M059J (cell line): ENCODE data around the gene S1PR3. TPM values are rescaled to one million over a fixed set of nuclear protein-coding genes. Genes with fewer than 3 reads are reported as not detected.

Experiments
- DNase-seq: peaks from one replicate; pipeline ENCODE4 v3.0.0-alpha.2; 2012; ENCODE audit warnings: low read depth
- total RNA-seq: library from RNA; depleted of rRNA; stranded (reverse); fragments of >200 nt; shearing (Covaris generic); gene quantifications from 2 replicates; pipeline ENCODE4 v1.2.3, GENCODE V29; 2014

Gene S1PR3
- total RNA-seq, 1 experiment from 2014 or later = 20.5 TPM

DNA sequence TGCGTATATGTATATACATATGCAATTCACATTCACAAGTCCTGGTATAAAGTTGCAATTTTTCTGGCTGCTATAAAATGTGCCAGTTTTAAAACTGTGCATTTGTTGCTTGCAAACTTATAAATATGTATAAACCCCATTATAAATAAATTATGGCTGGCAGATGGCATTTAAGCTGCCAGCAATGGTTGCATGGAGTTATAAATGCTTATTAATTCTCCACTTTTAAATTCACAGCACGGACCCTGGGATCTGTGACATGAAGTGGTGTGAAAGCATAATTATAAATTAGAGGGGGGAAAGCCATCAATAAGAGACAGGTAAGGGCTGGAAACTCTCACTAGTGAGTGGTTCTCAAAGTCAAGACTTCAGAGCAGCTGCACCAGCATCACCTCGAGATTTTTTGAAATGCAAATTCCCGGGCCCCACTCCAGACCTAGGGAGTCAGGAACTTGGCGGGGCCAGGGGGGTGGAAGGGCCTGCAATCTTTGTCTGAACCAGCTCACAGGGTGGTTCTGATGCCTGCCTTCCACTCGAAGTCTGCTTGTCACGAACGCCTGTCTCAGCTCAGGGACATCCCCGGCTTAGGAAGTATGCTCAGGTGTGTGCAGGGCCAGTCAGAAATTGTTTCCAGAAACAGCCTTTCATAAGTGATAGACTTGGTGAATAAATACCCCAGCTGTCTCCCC, 16.9 kb downstream of the S1PR3 start:
- no peak for DNase-seq

DNA sequence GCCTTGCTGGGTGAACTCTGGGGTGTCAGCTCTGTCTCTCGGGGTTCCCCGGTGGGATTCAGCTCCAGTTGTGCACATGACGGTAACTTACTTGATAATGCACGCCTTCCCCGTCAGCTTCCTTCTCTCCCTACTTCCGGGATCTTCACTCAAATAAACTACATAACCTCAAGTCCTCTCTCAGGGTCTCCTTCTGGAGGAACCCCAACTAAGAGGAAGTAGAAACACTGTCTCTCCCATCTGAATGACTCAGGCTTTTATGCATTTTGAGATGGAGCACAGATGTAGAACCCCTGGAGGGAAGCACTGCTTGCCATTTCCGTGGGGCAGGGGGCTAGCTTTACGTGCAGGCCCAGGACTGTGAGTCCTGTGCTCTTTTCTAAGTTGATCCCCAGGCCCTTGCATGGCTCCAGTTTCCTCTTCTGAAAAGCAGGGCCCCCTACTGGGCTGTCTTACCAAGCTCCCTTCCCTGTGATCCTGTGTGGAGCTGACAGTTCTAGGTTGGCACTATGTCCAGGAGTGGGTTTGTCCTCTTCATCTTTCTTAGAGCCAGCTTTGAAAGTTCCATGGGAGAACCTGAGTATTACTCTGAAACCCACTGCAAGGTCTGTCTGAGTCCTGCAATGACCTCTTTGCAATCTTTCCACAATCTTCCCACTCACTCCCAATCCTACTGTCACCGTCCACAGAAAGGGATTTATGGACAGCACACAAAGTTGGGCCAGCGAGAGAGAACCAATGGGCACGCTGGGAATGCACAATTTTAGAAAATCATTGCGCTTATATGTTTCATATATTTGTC, 17.7 kb downstream of the S1PR3 start:
- no peak for DNase-seq

DNA sequence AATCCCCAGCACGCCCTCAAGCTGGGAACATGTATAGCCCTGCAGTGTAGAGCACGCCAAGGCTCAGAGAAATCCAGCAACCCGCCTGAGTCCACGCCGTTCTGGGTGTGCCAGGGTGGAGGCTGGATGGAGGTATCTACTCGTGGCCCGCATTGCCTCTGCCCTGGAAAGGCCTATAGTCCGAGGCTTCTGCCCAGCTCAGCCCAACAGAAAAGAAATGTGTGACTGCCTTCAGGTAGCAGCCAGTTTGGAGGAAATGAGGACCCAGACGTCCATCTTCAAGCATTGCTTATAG, 18.2 kb downstream of the S1PR3 start:
- DNase-seq = no peak

DNA sequence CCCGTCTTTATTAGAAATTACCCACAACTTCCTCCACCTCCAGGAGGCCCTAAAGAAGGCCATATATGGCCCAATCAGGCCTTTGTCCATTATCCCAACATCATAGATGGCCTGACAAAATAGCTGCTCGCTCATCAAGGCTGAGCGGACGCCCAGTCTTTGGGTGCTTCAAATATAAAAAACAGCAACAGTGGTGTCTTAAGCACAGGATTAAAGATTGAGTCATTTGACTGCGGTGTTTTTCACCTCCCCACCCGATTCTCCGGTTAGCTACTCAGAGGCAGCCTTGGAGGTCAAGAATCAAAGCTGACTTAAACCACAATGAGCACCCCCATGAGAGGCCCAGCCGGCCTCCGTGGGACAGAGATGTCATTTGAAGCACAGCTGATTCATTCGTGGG, 18.8 kb downstream of the S1PR3 start:
- no peak for DNase-seq

DNA sequence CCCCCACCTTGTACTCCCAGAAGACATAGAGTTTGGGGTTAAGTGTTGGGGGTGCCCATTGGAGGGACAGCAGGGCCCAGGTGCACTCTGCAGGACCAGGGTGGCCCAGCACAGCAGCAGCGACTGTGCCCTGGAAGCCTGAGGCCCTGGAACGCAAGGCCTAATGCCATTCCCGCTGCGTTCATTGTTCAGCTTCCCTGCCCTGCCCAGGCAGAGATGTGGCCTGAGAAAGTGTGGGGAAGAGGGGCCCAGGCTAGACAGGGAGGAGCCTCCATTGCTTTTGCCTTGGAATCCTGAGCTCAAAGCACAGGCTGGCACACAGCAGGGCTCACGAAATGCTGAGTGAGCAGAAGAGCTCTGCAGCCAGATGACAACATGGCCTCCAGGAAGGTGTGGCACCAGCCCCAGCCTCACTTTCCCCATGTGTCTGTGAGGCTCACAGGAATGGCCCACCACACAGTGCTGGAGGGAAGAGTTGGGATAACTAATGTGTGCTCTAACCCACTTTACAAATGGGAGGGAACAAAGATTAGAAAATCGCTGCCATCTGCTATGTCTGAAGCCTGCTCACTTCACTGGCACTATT, 19.4 kb downstream of the S1PR3 start:
- no peak for DNase-seq

DNA sequence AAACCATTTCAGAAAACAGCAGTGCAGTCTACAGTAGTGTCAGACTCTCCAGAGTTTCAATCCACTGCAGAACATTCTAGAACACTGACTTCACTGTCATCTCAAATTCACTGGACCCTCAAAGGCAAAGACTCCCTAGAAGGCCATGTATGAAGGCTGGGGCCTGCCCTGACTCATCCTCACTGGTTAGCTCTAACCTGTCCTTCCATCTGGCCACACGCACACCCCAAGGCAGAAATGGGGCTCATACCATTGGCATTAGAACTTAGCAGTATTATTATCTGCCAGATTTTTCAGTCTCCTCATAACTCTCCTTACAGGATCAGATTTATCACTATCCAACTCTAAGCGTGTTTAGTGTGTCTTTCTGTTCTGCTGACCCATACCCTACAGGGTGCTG, 20.4 kb downstream of the S1PR3 start:
- DNase-seq = no peak

DNA sequence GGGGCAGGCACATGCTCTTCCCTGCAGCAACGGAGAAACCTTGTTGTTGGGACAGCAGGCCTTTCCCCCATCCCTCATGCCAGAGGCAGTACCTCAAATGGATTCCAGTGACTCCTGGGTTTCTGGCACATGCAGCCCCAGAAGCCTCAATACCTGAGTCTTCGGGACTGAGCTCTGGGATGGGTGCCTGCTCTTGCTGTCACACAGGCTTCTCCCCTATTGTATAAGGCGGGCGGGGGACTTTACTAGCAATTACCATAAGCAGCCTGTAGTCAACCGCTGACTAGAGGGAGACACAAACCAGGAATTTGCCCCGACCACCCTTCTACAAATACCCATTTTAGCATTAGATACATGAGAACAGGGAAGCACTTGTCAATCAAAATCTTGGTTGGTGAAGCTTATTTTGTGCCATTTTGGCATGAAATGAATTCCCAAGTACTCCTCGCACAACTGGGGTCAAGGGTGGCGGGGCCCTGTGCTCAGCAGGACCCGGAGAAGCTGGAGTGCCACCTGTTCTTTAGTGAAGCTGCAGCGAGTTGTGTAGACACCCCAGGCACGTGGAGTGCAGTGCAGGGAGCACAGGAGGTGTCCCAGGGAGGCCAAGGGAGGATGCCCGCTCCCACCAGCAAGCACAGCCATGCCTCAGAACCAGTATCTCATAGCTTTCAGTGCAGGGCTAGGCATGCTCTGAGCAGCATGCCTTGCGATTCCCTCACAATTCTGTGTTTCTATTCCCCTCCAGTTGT, 21.2 kb downstream of the S1PR3 start:
- no peak for DNase-seq

DNA sequence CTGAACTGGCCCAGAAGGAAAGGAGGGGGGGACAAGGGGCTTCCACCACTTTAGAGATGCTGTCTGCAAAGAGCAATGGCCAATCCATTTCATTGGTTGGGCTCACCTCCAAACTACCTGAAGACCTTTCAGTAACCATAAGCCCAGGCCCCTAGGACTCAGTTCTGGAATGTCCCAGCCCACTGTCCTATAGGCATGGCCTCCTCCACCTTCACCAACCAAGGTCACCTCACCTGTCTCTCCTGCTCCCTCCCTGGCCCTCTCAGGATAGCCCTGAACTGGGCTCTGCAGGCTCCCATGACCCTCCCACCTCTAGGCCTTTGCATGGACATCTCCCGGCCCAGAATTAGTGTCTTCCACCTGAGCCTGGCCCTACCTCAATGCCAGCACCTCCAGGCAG, 22.4 kb downstream of the S1PR3 start:
- DNase-seq = no peak

DNA sequence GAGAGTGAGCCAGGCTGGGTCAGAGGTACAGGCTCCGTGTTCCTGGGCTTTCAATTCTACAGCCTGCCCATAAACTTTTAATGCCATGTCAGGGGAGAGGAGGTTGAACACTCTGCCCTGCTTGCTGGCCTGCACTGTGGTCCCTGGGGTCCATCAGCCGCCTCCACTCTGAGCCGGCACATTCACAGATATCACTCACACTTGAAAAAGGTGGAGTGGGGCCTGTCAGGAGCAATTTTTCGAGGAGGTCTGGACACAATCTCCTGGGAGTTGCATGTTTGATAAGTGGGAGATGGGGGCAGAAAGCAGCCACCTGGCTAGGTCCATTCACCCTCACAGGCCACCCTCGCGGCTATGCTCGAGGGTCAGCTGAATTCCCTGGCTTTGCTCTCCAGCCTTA, 22.9 kb downstream of the S1PR3 start:
- no peak for DNase-seq

DNA sequence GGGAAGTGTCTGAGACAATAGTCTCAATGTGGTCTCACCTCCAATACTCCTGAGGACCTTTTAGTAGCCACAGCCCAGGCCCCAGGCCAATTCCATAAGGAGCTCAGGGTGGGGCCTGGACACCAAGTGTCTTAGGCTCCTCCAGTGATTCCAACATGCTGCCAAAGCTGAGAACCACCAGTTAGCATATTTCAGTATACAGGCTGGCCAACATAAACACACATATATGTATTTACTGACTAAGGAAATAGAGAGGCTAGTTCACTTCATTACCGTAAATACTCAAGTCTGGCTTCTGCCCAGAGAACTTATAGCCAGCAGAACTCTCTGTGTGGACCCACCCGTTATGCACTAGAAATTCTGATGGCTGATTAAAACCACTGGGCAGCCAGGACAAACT, 24.1 kb downstream of the S1PR3 start:
- no peak for DNase-seq

DNA sequence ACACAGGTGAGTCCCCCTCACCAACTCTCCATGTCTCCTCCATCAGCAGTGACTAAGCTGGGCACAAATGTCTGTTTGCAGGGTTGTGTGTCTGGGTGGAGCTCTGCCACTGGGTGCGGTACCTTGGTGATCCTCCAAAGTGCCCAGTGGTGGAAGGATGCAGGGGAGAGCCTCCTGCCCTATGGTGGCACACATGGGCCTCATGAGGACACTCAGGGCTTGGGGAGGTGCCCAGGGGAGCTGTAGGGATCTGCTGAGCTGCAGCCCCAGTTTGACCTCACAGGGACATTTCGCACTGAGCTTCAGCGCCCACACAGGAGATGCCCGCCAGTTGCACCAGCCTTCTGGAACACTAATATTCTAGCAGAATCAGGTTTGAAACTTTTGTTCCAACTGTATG, 29.5 kb downstream of the S1PR3 start:
- DNase-seq = no peak

DNA sequence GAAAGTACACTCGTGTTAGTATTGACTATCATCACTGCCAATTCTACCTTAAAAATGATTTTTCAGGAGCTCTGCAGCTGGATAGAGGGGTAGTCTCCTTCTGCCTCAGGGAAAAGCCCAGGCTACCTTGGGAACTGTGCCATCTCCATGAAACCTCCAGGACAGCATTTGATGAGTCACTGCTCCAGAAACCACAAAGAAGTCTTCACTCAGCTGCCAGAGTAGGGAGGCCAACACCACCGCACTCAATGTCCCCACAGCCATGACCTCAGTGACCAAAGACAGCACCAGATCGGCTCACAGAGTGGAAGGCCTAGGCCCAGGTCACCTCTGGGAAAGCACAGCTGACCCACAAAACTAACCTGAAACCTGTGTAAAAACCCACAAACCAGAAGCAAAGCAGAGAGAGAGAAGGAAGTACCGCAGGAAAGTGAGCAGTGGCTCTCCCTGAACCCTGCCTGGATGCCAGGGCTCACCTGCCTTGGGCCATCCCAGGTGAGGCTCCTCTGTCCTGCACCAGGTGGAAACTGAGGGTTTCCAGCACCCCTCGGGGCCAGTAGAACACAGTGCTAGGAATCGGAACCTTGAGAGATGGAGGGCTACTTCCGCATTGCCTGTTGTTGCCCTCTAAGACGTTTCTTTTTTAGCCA, 30.0 kb downstream of the S1PR3 start:
- DNase-seq = peak; percentile 97

DNA sequence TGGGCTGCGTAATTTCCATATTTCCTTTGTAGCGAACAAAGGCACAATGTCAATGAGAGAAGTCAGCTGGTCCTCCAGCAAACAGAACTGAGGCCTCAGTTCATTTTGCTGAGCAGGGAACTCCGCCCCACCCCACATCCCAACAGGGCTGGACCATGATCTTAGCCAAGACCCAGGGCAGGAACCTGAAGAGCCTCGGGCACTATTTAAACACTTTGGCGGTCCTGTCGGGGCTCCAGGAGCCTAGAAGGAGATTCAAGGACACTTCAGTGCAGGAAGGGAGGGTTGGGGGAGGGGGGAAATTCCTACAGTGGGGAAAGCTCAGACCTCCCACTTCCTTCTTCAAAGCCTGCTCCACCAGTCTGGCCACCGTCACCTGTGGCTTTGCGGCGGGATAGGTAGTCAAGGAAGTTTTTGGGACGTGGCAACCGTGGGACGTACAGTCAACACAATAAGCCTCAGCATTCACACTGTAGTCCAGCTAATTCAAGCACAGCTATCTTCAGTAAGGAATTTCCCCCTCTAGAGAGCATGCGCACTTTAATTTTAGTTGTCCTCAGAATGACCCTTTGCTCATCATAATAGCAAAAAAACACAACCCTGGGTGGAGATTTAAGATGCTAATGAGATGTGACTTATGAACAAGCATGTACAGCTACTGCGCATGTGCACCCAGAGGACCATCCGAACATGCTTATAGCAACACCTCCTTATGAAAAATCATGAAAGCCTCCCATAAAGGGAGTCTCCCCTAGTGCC, 30.9 kb downstream of the S1PR3 start:
- peak; percentile 26 for DNase-seq

DNA sequence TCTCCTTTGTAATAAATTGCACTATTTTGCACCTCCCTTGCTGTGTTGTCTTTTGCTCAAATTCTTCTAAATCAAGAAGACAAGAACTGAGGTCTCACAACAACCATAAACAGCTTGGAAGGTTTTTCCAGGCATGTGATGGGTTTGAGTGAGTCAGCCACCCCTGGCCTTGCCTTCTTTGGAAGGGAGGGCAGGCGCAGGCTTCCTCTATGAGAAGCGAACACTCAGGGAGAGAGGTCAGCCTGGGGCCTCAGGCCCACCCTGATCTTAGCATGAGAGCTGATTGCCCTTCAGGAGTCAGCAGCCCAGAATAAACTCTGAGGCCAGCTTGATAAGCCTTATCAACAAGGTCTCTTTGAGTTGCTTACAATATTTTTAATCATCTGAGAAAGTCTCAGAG, 31.6 kb downstream of the S1PR3 start:
- DNase-seq = peak; percentile 70

DNA sequence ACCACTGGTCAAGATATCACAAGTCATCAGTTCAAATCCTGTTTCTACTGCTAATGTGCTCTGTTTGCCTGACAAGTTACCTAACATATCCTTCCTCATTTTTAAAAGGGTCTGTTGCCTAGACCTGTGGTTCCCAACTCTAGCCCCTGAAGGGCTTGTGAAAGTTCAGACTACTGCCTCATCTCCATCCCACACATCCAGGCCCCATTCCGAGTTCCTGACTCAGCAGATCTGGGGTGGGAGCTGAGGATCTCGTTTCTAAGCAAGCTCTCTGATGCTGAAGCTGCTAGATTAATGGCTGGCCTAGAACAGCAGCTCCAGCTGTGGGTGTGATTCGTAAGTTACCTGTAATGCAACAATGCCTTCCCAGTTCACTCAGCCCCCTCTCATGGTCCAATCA, 32.5 kb downstream of the S1PR3 start:
- no peak for DNase-seq

DNA sequence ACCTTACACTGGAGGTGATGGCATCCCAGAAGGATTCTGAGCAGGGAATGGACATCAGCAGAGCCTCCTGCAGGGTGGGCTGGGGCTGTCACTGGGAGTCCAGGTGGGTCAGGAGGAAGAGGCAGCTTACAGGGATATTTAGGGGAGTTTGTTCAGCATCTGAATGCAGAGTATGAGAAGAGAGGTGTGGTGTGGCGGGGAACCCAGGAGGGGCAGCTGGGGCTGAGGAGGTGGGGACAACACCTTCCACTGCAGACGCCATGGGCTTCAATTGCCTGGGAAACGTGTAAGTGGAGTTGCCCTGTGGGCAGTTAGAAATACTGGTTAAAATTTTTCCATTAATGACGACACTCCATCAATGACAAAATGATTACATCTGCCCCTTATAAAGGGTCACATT, 33.5 kb downstream of the S1PR3 start:
- DNase-seq = no peak

DNA sequence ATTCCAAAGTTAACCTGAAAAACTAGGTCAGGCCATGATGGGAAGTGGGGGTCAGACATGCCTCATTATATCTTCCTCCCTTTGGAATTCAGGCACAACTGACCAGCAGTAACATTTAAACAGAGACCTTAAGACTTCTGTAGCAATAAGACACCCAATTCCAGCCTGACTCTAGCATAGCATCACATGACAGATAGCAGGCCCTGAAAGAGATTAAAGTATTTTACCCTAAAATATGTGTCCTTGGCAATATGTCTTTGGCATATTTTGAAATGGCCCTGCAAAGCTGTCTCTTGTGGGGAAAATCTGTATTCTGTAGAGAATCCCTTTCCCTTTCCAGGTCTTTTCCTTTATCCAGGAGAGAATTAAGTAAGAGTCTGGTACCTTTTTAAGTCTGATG, 34.3 kb downstream of the S1PR3 start:
- DNase-seq = no peak

DNA sequence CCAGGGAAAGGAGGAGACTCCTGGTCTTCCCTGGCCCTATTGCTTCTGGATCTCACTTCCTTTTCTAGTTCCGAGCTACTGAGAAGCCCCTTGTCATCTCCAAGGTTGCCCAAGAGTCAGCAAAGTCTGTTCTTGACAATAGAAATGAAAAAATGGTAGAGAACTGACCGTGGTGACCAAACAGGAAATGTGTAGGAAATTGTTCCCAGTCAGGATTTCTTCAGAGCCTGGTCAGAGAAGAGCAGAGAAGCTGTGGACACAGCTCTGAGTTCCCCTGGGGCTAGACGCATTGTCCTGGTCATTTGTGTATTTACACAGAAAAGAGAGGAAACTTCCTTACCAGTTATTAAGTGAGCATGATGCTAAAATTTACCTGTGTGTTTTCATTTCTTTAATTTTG, 35.6 kb downstream of the S1PR3 start:
- DNase-seq = no peak

DNA sequence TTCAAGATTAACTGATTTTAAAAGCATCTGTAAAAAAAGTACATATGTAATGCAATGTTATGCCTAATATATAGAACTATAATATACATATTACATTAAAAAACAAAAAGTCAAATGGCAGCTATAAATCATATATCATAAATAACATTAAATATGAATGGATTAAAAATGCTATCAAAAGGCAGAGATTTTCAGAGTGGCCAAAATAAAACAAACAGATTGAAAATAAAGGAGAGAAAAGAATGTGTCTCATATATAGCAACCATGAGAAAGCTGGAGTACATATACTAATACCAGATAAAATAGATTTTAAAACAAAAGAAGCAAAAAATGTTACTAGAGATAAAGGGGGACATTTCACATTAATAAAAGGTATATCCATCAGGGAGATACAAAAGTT, 38.5 kb downstream of the S1PR3 start:
- DNase-seq = no peak

DNA sequence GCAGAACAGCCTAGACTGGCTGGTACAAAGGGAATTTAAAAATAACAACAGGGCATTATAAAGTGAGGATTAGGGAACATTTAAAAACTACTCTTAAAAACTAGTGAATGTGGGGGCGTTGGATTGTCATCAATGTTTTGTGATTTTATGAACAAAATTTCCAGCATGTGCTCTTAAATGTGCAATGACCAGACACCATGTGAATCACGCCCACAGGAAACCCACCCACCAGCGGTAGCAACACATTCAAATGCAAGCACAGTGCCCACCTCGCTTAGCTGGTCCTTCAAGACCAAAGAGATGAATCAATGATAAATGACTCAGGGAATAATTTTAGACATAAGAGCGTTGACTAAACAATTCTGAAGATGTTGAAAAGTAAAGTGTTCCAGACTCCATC, 40.9 kb downstream of the S1PR3 start:
- DNase-seq = no peak

DNA sequence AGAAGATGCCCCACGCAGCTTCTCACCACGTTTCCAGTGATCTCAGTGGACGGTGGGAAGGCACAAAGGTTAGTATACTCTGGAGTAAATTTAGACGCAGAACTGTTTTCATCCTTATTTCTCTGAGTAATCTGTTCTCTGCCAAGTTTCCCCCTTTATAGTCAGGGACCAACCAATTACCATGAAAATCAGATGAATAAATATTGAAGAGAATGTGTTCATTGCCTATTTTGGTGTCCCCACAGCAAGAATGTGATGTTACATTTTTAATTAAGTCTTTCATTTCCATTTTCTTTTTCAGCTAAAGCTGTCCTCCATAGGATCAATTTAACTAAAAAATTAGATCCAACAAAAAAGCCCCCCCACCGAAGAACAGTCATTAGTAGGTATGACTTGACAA, 41.4 kb downstream of the S1PR3 start:
- DNase-seq = no peak
